ENCODE data around the gene COL20A1.

Gene COL20A1

GRCh38 chr20:63374504-63374903 lies 81.5 kb downstream of the COL20A1 start:
- no peak for DNase-seq (ENCODE audit: low read depth)
- H3K4me3 ChIP-seq (ENCODE audit: low read depth, low read length) = no peak overlapping the region
- no peak for TF ChIP-seq POLR2A (IDR thresholded peaks at IDR 0.05; ENCODE audit: extremely low read depth, insufficient read length)
- TF ChIP-seq CTCF (IDR thresholded peaks at IDR 0.05; ENCODE audit: low read depth, low read length) = no peak
- no peak for TF ChIP-seq MYC (IDR thresholded peaks at IDR 0.05; ENCODE audit: low read depth, low read length)
- TF ChIP-seq MAX (IDR thresholded peaks at IDR 0.05; ENCODE audit: low read depth, low read length) = no peak

GRCh38 chr20:63375438-63375837 lies 82.5 kb downstream of the COL20A1 start:
- TF ChIP-seq CTCF (IDR thresholded peaks at IDR 0.05; ENCODE audit: low read depth, low read length) (no peak), POLR2A (IDR thresholded peaks at IDR 0.05; ENCODE audit: extremely low read depth, insufficient read length) (no peak), MAX (IDR thresholded peaks at IDR 0.05; ENCODE audit: low read depth, low read length) (no peak), MYC (IDR thresholded peaks at IDR 0.05; ENCODE audit: low read depth, low read length) (no peak)
- H3K4me3 ChIP-seq (ENCODE audit: low read depth, low read length) = no peak overlapping the region
- DNase-seq (ENCODE audit: low read depth) = no peak

- no peak for TF ChIP-seq CTCF (IDR thresholded peaks at IDR 0.05; ENCODE audit: low read depth, low read length)
- TF ChIP-seq MYC (IDR thresholded peaks at IDR 0.05; ENCODE audit: low read depth, low read length) = no peak
- TF ChIP-seq POLR2A (IDR thresholded peaks at IDR 0.05; ENCODE audit: extremely low read depth, insufficient read length) = no peak
- no peak for TF ChIP-seq MAX (IDR thresholded peaks at IDR 0.05; ENCODE audit: low read depth, low read length)
- no peak overlapping the region for H3K4me3 ChIP-seq (ENCODE audit: low read depth, low read length)
- DNase-seq (ENCODE audit: low read depth) = no peak
Measured at GRCh38 chr20:63376283-63377250, 83.6 kb downstream of the COL20A1 start.

GRCh38 chr20:63377256-63377941 lies 84.4 kb downstream of the COL20A1 start:
- no peak for DNase-seq (ENCODE audit: low read depth)
- H3K4me3 ChIP-seq (ENCODE audit: low read depth, low read length) = no peak overlapping the region
- TF ChIP-seq MYC (IDR thresholded peaks at IDR 0.05; ENCODE audit: low read depth, low read length) (no peak), MAX (IDR thresholded peaks at IDR 0.05; ENCODE audit: low read depth, low read length) (no peak), POLR2A (IDR thresholded peaks at IDR 0.05; ENCODE audit: extremely low read depth, insufficient read length) (no peak), CTCF (IDR thresholded peaks at IDR 0.05; ENCODE audit: low read depth, low read length) (no peak)

- H3K4me3 ChIP-seq (ENCODE audit: low read depth, low read length) = no peak overlapping the region
- DNase-seq (ENCODE audit: low read depth) = no peak
- TF ChIP-seq CTCF (IDR thresholded peaks at IDR 0.05; ENCODE audit: low read depth, low read length) = no peak
Measured at GRCh38 chr20:63377951-63378381, 85.0 kb downstream of the COL20A1 start.

All from NB4 (cell line).